Activated gamma-delta T cell treated with anti-CD3 and anti-CD28 coated beads, Interleukin-2, amount 50 U/mL, for 16 hours (primary cell): Measurements from ENCODE around the gene SLC12A3.

Experiments used
- DNase-seq: peaks from one replicate; pipeline ENCODE4 v3.0.0-alpha.2; 2020; ENCODE audit warnings: low read depth

SLC12A3 gene

GRCh38 chr16:56848029-56848936 lies 16.7 kb upstream of the SLC12A3 start:
- DNase-seq = no peak

- DNase-seq = no peak
Measured at GRCh38 chr16:56848955-56849689, 15.9 kb upstream of the SLC12A3 start.

- DNase-seq = no peak
Measured at GRCh38 chr16:56849690-56850680, 15.0 kb upstream of the SLC12A3 start.

GRCh38 chr16:56851671-56852400 lies 13.2 kb upstream of the SLC12A3 start:
- no peak for DNase-seq

- no peak for DNase-seq
Measured at GRCh38 chr16:56852401-56852730, 12.6 kb upstream of the SLC12A3 start.

- DNase-seq = no peak
Measured at GRCh38 chr16:56852968-56853367, 12.0 kb upstream of the SLC12A3 start.

- no peak for DNase-seq
Measured at GRCh38 chr16:56855201-56855600, 9.8 kb upstream of the SLC12A3 start.

- DNase-seq = no peak
Measured at GRCh38 chr16:56855946-56856345, 9.1 kb upstream of the SLC12A3 start.

GRCh38 chr16:56856876-56857447 lies 8.0 kb upstream of the SLC12A3 start:
- no peak for DNase-seq

- no peak for DNase-seq
Measured at GRCh38 chr16:56858374-56858773, 6.6 kb upstream of the SLC12A3 start.

GRCh38 chr16:56859636-56860035 lies 5.4 kb upstream of the SLC12A3 start:
- DNase-seq = no peak

GRCh38 chr16:56860226-56861020 lies 4.6 kb upstream of the SLC12A3 start:
- DNase-seq = no peak

- no peak for DNase-seq
Measured at GRCh38 chr16:56861092-56861610, 3.9 kb upstream of the SLC12A3 start.

- no peak for DNase-seq
Measured at GRCh38 chr16:56861756-56862155, 3.3 kb upstream of the SLC12A3 start.

GRCh38 chr16:56862776-56863175 lies 2.2 kb upstream of the SLC12A3 start:
- DNase-seq = no peak

GRCh38 chr16:56865394-56866062 lies 521 bp downstream of the SLC12A3 start:
- no peak for DNase-seq

- no peak for DNase-seq
Measured at GRCh38 chr16:56866955-56867830, 2.2 kb downstream of the SLC12A3 start.

- DNase-seq = no peak
Measured at GRCh38 chr16:56868175-56868574, 3.2 kb downstream of the SLC12A3 start.
